ENCODE results near the gene SERTM1.

GRCh38 chr13:36706755-36707154, 32.9 kb downstream of the SERTM1 start:
- TF ChIP-seq, protein P1, sequence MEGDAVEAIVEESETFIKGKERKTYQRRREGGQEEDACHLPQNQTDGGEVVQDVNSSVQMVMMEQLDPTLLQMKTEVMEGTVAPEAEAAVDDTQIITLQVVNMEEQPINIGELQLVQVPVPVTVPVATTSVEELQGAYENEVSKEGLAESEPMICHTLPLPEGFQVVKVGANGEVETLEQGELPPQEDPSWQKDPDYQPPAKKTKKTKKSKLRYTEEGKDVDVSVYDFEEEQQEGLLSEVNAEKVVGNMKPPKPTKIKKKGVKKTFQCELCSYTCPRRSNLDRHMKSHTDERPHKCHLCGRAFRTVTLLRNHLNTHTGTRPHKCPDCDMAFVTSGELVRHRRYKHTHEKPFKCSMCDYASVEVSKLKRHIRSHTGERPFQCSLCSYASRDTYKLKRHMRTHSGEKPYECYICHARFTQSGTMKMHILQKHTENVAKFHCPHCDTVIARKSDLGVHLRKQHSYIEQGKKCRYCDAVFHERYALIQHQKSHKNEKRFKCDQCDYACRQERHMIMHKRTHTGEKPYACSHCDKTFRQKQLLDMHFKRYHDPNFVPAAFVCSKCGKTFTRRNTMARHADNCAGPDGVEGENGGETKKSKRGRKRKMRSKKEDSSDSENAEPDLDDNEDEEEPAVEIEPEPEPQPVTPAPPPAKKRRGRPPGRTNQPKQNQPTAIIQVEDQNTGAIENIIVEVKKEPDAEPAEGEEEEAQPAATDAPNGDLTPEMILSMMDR (IDR thresholded peaks at IDR 0.05; ENCODE audit: low read length), result no peak
- no peak for TF ChIP-seq EZH2 (IDR thresholded peaks at IDR 0.05; ENCODE audit: borderline replicate concordance, low read length)

Data from OCI-LY1 (cell line).